Measurements from ENCODE around the gene COA1.

Gene COA1

DNA sequence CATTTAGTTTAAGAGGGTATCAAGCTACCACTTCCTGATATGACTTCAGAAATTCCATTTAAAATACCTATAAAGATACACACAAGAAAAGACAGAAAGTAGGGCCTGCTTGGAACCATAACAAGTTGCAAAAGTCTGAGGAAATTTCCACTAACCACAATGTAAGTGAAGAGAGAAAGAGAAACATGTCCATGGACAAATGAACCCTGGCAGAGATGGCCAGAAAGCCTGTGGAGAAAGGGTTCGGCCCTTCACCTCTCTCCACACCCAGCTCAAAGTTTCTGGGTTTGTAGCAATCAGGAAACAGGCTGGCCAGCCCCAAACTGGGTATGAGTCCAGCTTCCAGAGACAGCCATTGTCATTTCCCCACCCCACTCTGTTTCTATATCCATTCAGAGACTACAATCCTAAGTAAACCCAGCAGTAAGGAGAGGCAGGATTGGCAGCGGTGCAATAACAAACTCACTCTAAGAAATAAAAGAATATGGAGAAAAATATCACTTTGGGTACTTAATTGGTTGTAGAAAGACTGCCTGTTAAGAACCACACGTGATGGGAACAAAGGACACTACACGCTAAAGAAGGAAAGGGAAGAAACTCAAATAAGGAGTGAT, 75.3 kb downstream of the COA1 start:
- ATAC-seq = no peak
- TF ChIP-seq ZNF70 (CRISPR knock-in tag; IDR thresholded peaks at IDR 0.05) (no peak), GLIS3 (CRISPR knock-in tag; IDR thresholded peaks at IDR 0.05) (no peak), ZFP30 (CRISPR knock-in tag; IDR thresholded peaks at IDR 0.05) (no peak)
- TF ChIP-seq, protein P1, sequence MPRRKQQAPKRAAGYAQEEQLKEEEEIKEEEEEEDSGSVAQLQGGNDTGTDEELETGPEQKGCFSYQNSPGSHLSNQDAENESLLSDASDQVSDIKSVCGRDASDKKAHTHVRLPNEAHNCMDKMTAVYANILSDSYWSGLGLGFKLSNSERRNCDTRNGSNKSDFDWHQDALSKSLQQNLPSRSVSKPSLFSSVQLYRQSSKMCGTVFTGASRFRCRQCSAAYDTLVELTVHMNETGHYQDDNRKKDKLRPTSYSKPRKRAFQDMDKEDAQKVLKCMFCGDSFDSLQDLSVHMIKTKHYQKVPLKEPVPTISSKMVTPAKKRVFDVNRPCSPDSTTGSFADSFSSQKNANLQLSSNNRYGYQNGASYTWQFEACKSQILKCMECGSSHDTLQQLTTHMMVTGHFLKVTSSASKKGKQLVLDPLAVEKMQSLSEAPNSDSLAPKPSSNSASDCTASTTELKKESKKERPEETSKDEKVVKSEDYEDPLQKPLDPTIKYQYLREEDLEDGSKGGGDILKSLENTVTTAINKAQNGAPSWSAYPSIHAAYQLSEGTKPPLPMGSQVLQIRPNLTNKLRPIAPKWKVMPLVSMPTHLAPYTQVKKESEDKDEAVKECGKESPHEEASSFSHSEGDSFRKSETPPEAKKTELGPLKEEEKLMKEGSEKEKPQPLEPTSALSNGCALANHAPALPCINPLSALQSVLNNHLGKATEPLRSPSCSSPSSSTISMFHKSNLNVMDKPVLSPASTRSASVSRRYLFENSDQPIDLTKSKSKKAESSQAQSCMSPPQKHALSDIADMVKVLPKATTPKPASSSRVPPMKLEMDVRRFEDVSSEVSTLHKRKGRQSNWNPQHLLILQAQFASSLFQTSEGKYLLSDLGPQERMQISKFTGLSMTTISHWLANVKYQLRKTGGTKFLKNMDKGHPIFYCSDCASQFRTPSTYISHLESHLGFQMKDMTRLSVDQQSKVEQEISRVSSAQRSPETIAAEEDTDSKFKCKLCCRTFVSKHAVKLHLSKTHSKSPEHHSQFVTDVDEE (CRISPR knock-in tag; IDR thresholded peaks at IDR 0.05) = no peak

DNA sequence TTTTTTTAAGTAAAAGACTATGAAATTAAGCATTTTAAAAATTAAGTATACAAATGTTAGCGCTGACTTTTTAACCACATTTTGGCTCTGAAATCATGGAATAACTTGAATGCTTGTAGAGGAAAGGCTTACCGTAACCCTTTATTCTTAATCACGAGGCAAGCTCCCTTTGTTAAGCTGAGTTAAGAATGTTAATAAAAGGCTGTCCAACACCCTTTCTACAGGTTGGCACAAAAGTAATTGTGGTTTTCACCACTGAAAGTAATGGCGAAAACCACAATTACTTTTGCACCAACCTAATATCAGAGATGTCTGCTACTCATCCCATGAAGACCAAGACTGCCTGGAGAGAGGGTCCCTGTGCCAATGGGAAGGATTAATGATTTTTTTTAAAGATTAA, 75.9 kb downstream of the COA1 start:
- ATAC-seq = no peak
- TF ChIP-seq ZFP3 (CRISPR knock-in tag; IDR thresholded peaks at IDR 0.05) = no peak
- no peak for TF ChIP-seq CSDC2 (CRISPR knock-in tag; IDR thresholded peaks at IDR 0.05)
- TF ChIP-seq SNAI2 (CRISPR knock-in tag; IDR thresholded peaks at IDR 0.05) = no peak
- TF ChIP-seq ISL1 (CRISPR knock-in tag; IDR thresholded peaks at IDR 0.05) = no peak
- no peak for TF ChIP-seq ZC3H10 (CRISPR knock-in tag; IDR thresholded peaks at IDR 0.05)
- no peak for TF ChIP-seq ESRRG (CRISPR knock-in tag; IDR thresholded peaks at IDR 0.05)
- no peak for TF ChIP-seq ZNF565 (CRISPR knock-in tag; conservative IDR thresholded peaks at IDR 0.05; ENCODE audit: low read depth)
- no peak for TF ChIP-seq ARNTL (CRISPR knock-in tag; IDR thresholded peaks at IDR 0.05; ENCODE audit: borderline replicate concordance, low read depth)
- TF ChIP-seq RARB (CRISPR knock-in tag; IDR thresholded peaks at IDR 0.05) = no peak
- TF ChIP-seq GLIS3 (CRISPR knock-in tag; IDR thresholded peaks at IDR 0.05) = no peak

DNA sequence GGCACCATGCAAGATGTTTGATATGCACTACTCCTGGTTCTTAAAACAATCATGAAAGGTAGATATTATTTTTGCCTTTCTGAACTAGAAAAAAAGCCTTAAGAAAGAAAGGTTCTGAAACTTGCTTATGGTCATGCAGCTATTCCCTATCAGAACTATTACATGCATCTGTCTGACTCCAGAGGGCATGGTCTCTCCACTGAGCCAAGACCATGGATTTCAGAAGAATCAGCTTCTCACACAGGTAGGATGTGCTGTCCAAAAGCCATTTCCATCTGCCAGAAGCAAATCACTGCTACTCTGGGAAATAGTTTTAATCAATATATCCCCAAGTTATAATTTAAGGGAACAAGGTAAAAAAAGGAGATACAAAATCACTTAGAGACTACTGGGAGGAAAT, 77.0 kb downstream of the COA1 start:
- TF ChIP-seq, protein P1 (CRISPR knock-in tag; IDR thresholded peaks at IDR 0.05) = no peak
- no peak for TF ChIP-seq RARB (CRISPR knock-in tag; IDR thresholded peaks at IDR 0.05)
- no peak for TF ChIP-seq ISL1 (CRISPR knock-in tag; IDR thresholded peaks at IDR 0.05)
- TF ChIP-seq BACH2 (CRISPR knock-in tag; IDR thresholded peaks at IDR 0.05; ENCODE audit: borderline replicate concordance) = no peak
- no peak for TF ChIP-seq SNAI2 (CRISPR knock-in tag; IDR thresholded peaks at IDR 0.05)
- TF ChIP-seq ZFP30 (CRISPR knock-in tag; IDR thresholded peaks at IDR 0.05) = no peak
- no peak for TF ChIP-seq TCF4 (CRISPR knock-in tag; IDR thresholded peaks at IDR 0.05; ENCODE audit: borderline replicate concordance)
- TF ChIP-seq CSDC2 (CRISPR knock-in tag; IDR thresholded peaks at IDR 0.05) = no peak
- no peak for TF ChIP-seq TOX (CRISPR knock-in tag; IDR thresholded peaks at IDR 0.05; ENCODE audit: borderline replicate concordance)
- TF ChIP-seq GLIS3 (CRISPR knock-in tag; IDR thresholded peaks at IDR 0.05) = no peak
- no peak for TF ChIP-seq ZC3H10 (CRISPR knock-in tag; IDR thresholded peaks at IDR 0.05)
- TF ChIP-seq ZNF8 (CRISPR knock-in tag; IDR thresholded peaks at IDR 0.05) = no peak
- TF ChIP-seq, protein P2, sequence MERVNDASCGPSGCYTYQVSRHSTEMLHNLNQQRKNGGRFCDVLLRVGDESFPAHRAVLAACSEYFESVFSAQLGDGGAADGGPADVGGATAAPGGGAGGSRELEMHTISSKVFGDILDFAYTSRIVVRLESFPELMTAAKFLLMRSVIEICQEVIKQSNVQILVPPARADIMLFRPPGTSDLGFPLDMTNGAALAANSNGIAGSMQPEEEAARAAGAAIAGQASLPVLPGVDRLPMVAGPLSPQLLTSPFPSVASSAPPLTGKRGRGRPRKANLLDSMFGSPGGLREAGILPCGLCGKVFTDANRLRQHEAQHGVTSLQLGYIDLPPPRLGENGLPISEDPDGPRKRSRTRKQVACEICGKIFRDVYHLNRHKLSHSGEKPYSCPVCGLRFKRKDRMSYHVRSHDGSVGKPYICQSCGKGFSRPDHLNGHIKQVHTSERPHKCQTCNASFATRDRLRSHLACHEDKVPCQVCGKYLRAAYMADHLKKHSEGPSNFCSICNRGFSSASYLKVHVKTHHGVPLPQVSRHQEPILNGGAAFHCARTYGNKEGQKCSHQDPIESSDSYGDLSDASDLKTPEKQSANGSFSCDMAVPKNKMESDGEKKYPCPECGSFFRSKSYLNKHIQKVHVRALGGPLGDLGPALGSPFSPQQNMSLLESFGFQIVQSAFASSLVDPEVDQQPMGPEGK (CRISPR knock-in tag; IDR thresholded peaks at IDR 0.05; ENCODE audit: borderline replicate concordance) = no peak
- TF ChIP-seq PPARA (CRISPR knock-in tag; IDR thresholded peaks at IDR 0.05; ENCODE audit: borderline replicate concordance) = no peak
- no peak for ATAC-seq

DNA sequence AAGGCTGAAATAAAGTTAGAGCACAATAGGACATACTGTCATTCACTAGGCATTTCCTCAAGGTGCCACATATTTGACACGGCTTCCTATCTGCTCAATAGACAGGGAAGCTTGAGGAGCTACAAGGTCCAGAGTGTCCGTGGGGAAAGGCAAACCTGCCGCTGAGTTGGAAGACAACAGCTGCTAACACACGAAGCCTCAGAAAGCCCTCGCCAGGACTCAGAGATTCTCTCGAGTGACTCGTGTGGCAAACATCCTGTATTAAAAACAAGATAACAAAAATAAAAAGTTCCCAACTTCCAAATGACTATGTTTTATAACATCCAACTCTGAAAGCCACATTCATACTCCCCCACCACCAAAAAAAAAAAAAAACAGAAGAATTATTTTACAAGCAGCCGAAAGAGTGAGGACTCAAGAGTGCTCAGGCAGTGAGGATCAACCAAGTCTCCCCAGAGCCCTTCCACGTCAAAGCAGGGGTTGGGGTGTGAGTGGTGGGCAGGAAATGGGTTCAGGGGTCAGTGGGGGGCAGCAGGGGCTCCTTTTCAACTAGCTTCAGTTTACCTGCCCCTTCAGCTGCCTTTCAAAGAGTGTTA, 78.8 kb downstream of the COA1 start:
- no peak for ATAC-seq
- TF ChIP-seq ZNF565 (CRISPR knock-in tag; conservative IDR thresholded peaks at IDR 0.05; ENCODE audit: low read depth) = no peak
- TF ChIP-seq, protein P1 (CRISPR knock-in tag; IDR thresholded peaks at IDR 0.05) = no peak
- TF ChIP-seq ZFP3 (CRISPR knock-in tag; IDR thresholded peaks at IDR 0.05) = no peak
- no peak for TF ChIP-seq ZNF70 (CRISPR knock-in tag; IDR thresholded peaks at IDR 0.05)
- TF ChIP-seq TOX (CRISPR knock-in tag; IDR thresholded peaks at IDR 0.05; ENCODE audit: borderline replicate concordance) = no peak
- TF ChIP-seq SNAI2 (CRISPR knock-in tag; IDR thresholded peaks at IDR 0.05) = no peak
- TF ChIP-seq, protein P3, sequence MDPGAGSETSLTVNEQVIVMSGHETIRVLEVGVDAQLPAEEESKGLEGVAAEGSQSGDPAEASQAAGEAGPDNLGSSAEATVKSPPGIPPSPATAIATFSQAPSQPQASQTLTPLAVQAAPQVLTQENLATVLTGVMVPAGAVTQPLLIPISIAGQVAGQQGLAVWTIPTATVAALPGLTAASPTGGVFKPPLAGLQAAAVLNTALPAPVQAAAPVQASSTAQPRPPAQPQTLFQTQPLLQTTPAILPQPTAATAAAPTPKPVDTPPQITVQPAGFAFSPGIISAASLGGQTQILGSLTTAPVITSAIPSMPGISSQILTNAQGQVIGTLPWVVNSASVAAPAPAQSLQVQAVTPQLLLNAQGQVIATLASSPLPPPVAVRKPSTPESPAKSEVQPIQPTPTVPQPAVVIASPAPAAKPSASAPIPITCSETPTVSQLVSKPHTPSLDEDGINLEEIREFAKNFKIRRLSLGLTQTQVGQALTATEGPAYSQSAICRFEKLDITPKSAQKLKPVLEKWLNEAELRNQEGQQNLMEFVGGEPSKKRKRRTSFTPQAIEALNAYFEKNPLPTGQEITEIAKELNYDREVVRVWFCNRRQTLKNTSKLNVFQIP (CRISPR knock-in tag; IDR thresholded peaks at IDR 0.05; ENCODE audit: borderline replicate concordance, low read depth) = no peak
- no peak for TF ChIP-seq GLIS3 (CRISPR knock-in tag; IDR thresholded peaks at IDR 0.05)
- no peak for TF ChIP-seq PPARA (CRISPR knock-in tag; IDR thresholded peaks at IDR 0.05; ENCODE audit: borderline replicate concordance)
- TF ChIP-seq ZNF8 (CRISPR knock-in tag; IDR thresholded peaks at IDR 0.05) = no peak
- TF ChIP-seq OSR1 (CRISPR knock-in tag; IDR thresholded peaks at IDR 0.05) = no peak
- TF ChIP-seq ESRRG (CRISPR knock-in tag; IDR thresholded peaks at IDR 0.05) = no peak
- TF ChIP-seq ARNTL (CRISPR knock-in tag; IDR thresholded peaks at IDR 0.05; ENCODE audit: borderline replicate concordance, low read depth) = no peak

Data from SK-N-SH treated with all-trans-retinoic acid at 6 μM for 48 hours (cell line).